MCF 10A (cell line): ENCODE measurements around the gene MYADML2. TPM values are rescaled to one million over a fixed set of nuclear protein-coding genes. Genes with fewer than 3 reads are reported as not detected.

Source experiments
- BruUV-seq: library from RNA; stranded (reverse); fragments of 400-500 nt; replicated peaks from 2 replicates; lab custom pipeline; 2021; lab: Mats Ljungman, UMichigan
- CTCF ChIA-PET: fragments of 300-600 bp; sonication (Branson Sonifier 250); formaldehyde crosslinking; extraction: SDS; loops from one replicate; lab custom pipeline; 2021; ENCODE audit warnings: antibody characterized with exemption, inconsistent platforms; lab: Yijun Ruan, JAX
- POLR2A ChIA-PET: fragments of 300-600, 350-650 bp; sonication (Branson Sonifier 250); formaldehyde crosslinking; extraction: SDS; loops from one replicate; lab custom pipeline; 2020; ENCODE audit warnings: antibody characterized with exemption, inconsistent platforms; lab: Yijun Ruan, JAX
- DNase-seq: peaks from one replicate; pipeline ENCODE4 v3.0.0-alpha.2; 2018; ENCODE audit not compliant: unreplicated experiment
- H3K27ac Mint-ChIP-seq: one replicate; pipeline ENCODE4 v1.8.0; 2022; ENCODE audit warnings: mild to moderate bottlenecking, low read depth, mixed read lengths; ENCODE audit not compliant: unreplicated experiment
- H3K27me3 Mint-ChIP-seq: one replicate; pipeline ENCODE4 v1.8.0; 2022; ENCODE audit warnings: mixed read lengths; ENCODE audit not compliant: insufficient read depth, unreplicated experiment
- H3K36me3 Mint-ChIP-seq: one replicate; pipeline ENCODE4 v1.8.0; 2022; ENCODE audit warnings: mild to moderate bottlenecking, moderate library complexity, mixed read lengths; ENCODE audit not compliant: insufficient read depth, unreplicated experiment
- H3K4me1 Mint-ChIP-seq: one replicate; pipeline ENCODE4 v1.8.0; 2022; ENCODE audit warnings: mixed read lengths; ENCODE audit not compliant: insufficient read depth, unreplicated experiment
- H3K4me3 Mint-ChIP-seq: one replicate; pipeline ENCODE4 v1.8.0; 2022; ENCODE audit warnings: mild to moderate bottlenecking, moderate library complexity, mixed read lengths; ENCODE audit not compliant: unreplicated experiment
- H3K9me3 Mint-ChIP-seq: one replicate; pipeline ENCODE4 v1.8.0; 2022; ENCODE audit warnings: mixed read lengths; ENCODE audit not compliant: unreplicated experiment
- CTCF ChIP-seq: fragments of 200-600 bp; IDR thresholded peaks from one replicate; pipeline ENCODE4 v1.8.0; 2022; ENCODE audit warnings: antibody characterized with exemption, mild to moderate bottlenecking; ENCODE audit not compliant: unreplicated experiment
- intact Hi-C: fragments of 100-400 bp; cut with micrococcal nuclease; formaldehyde crosslinking; loops from 2 replicates; pipeline ENCODE4 v1.14.1; 2022
- total RNA-seq: library from RNA; stranded (reverse); gene quantifications from 2 replicates; pipeline ENCODE4 v1.2.3, GENCODE V29; 2022

MYADML2 gene
- total RNA-seq, 1 experiment from 2014 or later, result not detected

DNA sequence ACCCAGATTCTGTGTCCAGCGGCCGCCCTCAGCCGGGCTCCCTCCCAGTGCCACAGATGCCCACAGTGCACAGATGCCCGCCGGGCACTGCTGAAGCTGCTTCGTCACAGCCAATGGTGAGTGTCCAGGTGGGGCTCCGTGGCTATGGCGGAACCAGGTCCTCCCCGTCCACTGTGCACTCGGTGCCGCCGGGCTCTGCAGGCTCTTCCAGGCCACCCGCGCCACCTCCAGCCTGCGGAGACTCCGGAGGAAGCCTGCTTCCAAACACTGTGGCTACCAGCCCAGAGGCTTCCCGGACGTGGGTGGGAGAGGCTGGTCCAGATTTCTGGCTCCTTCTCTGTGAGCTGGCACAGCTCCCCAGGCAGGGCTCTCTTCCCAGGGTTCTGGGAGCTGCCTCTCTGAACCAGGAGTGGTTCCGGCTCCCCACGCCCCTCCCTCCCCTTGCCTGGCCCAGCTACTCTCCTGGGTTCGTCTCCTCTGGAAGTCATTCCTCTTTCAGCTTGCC is 7.1 kb downstream of the MYADML2 start:
- ChIA-PET POLR2A (interaction anchor here (0.7 kb wide), 1 partner anchor 8 kb away, joined by 3 read pairs; no protein-coding TSS in a partner anchor), CTCF (interaction anchor here (0.5 kb wide), 1 partner anchor 19 kb away, joined by 4 read pairs; no protein-coding TSS in a partner anchor)
- no peak for TF ChIP-seq CTCF
- Mint-ChIP-seq H3K36me3 (no peaks in the 10 kb centered on the region), H3K27me3 (no peaks in the 10 kb centered on the region), H3K4me3 (no peak overlapping the region), H3K27ac (no peak overlapping the region), H3K9me3 (no peaks in the 10 kb centered on the region), H3K4me1 (peaks cover 7% of the 10 kb centered on the region)
- intact Hi-C loops, result no loop called here
- DNase-seq, result no peak
- BruUV-seq, result no TSS peak

DNA sequence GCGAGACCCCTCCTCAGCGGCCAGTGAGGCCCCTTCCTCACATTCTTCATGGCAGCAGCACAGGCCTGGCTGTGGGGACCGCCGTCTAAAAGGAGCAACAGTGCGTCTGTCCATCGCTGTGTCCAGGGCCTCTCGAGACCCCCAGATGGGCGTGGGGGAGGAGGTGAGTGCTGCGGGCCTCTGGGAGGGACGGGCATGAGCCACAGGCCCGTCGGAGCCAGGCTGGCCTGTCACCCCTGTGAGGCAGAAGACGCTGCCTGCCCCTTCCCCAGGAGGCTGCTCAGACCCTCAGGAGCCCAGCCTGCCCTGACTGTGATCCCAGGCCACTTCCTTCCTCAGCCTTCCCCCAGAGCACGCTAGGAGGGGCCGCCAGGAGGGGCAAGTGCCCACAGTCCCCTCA is 7.8 kb downstream of the MYADML2 start:
- no peak for TF ChIP-seq CTCF
- no peak overlapping the region for H3K4me3 Mint-ChIP-seq
- no peaks in the 10 kb centered on the region for H3K27me3 Mint-ChIP-seq
- no peak for DNase-seq
- intact Hi-C loops, result no loop called here
- peaks cover 1% of the 10 kb centered on the region for H3K36me3 Mint-ChIP-seq
- H3K4me1 Mint-ChIP-seq, result peaks cover 7% of the 10 kb centered on the region
- H3K27ac Mint-ChIP-seq, result no peak overlapping the region
- ChIA-PET POLR2A (interaction anchor here (0.7 kb wide), 1 partner anchor 9 kb away, joined by 3 read pairs; no protein-coding TSS in a partner anchor), CTCF (no interaction called here)
- no peaks in the 10 kb centered on the region for H3K9me3 Mint-ChIP-seq
- no TSS peak for BruUV-seq

- ChIA-PET CTCF (interaction anchor here (0.8 to 1.0 kb wide), 2 partner anchors 19 to 24 kb away, joined by 4 to 5 read pairs; no protein-coding TSS in a partner anchor), POLR2A (interaction anchor here (0.6 kb wide), 3 partner anchors 43 to 212 kb away, joined by 3 read pairs; no protein-coding TSS in a partner anchor)
- no peak overlapping the region for H3K27ac Mint-ChIP-seq
- intact Hi-C loops, result no loop called here
- BruUV-seq, result no TSS peak
- no peak for DNase-seq
- no peak for TF ChIP-seq CTCF
- peak overlapping the region; percentile 75 for H3K4me3 Mint-ChIP-seq
- peaks cover 11% of the 10 kb centered on the region for H3K4me1 Mint-ChIP-seq
- H3K27me3 Mint-ChIP-seq, result no peaks in the 10 kb centered on the region
- H3K36me3 Mint-ChIP-seq, result peaks cover 7% of the 10 kb centered on the region
- no peaks in the 10 kb centered on the region for H3K9me3 Mint-ChIP-seq
Measured at GRCh38 chr17:81935709-81936084, 11.3 kb downstream of the MYADML2 start.

- H3K4me1 Mint-ChIP-seq, result peaks cover 11% of the 10 kb centered on the region
- TSS peak; percentile 6 for BruUV-seq
- peaks cover 7% of the 10 kb centered on the region for H3K36me3 Mint-ChIP-seq
- CTCF ChIA-PET, result interaction anchor here (0.6 to 1.1 kb wide), 2 partner anchors 24 to 732 kb away, joined by 3 to 8 read pairs; no protein-coding TSS in a partner anchor
- peak overlapping the region; percentile 75 for H3K4me3 Mint-ChIP-seq
- TF ChIP-seq CTCF, result no peak
- no peak overlapping the region for H3K27ac Mint-ChIP-seq
- no peaks in the 10 kb centered on the region for H3K9me3 Mint-ChIP-seq
- no peaks in the 10 kb centered on the region for H3K27me3 Mint-ChIP-seq
- intact Hi-C loops, result no loop called here
- DNase-seq, result no peak
- POLR2A ChIA-PET, result interaction anchor here (1.0 kb wide), 1 partner anchor 56 kb away, joined by 3 read pairs; no protein-coding TSS in a partner anchor
Measured at GRCh38 chr17:81934850-81935708, 12.0 kb downstream of the MYADML2 start.
